GM18508 (cell line): ENCODE measurements around the gene SMCR8.
"Not testable (repeated sequence)": the region's sequence is repeated elsewhere in the genome, so short reads cannot be mapped to it uniquely, and the experiment has no call there.

Source experiments
- ATAC-seq: cut with Tn5 transposase; IDR thresholded peaks from one replicate; pipeline ENCODE4 v1.9.1; 2021; ENCODE audit warnings: moderate number of reproducible peaks; ENCODE audit not compliant: insufficient read depth, unreplicated experiment

Gene SMCR8

GRCh38 chr17:18344021-18344420, 28.9 kb downstream of the SMCR8 start:
- ATAC-seq, result no peak

DNA sequence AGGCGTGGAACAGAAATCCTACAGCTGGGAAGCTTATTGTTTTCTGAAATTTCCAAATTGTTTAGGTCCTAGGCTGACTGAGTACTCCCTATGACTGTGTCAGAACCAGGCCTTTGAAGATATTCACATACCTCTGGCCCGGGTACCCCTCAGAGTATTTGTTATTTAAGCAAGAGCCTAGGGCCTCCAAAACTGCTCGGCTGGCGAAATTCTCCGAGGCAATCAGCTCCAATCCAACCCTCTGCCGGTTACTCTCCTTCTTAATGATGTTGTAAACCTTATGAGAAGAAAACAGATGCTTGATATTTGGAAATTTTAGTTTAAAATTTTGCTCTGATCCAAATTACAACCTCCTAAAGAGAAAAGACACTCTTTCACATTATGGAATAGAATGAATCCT, 38.4 kb downstream of the SMCR8 start:
- no peak for ATAC-seq

DNA sequence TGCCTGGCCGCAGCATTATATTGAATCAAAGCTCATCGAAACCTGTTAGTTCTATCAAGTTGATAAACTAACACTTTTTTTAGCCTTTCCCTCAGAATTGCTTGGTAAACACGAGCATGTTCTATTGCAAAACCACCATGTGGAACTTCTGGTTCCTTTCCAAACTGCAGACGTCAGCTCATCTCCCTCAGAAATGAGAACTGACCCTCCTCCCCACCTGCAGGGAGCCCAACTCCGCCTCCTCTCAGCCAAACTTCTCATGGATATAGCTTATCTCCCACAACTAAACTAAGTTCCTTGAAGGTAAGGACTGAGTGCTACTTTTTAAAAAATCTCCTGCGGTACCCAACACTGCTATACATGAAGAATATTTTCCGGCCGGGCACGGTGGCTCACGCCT, 41.5 kb downstream of the SMCR8 start:
- ATAC-seq, result no peak

DNA sequence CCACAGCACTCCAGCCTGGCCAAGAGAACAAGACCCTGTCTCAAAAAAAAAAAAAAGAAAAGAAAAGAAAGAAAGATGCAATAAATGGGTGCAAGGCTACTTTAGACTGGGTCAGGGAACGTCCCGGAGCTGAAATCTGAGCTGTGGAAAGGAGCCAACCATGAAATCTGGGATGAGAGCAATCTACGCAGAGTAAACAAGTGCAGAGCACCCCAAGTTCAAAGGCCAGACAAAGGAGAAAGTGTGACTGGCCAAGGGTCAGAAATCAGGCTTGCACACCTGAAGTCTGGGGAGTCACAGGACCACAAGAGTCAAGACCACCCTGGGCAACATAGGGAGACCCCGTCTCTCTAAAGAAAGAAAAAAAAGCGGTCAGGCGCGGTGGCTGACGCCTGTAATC, 45.4 kb downstream of the SMCR8 start:
- no peak for ATAC-seq

DNA sequence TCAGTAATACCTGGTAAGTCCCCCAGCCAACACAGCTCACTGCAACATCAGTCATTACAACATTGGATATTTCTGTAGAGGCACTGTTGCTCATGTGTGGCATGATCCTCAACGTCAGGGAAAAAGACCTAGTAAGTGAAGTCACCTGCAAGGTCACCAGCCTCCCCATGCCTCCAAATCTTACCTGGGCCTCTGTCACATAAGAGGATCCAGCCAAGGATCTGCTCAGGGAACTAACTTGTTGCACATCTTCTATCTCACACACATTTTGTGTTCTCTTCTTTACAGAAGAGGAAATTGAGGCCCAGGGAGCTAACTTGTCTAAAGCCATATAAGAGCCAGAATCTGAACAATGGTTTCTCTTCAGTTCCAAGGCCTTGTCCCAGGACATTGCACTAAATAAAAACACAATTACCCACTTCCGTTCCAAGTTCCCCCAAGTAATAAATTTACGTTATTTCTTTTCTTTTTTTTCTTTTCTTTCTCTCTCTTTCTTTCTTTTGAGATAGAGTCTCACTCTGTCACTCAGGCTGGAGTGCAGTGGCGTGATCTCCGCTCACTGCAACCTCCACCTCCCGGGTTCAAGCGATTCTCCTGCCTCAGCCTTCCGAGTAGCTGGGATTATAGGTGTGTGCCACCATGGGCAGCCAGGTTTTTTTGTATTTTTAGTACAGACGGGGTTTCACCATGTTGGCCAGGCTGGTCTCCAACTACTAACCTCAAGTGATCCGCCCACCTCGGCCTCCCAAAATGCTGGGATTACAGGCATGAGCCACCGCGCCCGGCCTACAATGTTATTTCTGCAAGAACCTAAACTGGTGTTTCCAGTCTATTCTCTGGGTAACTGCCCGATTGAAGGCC, 47.0 kb downstream of the SMCR8 start:
- ATAC-seq, result no peak

DNA sequence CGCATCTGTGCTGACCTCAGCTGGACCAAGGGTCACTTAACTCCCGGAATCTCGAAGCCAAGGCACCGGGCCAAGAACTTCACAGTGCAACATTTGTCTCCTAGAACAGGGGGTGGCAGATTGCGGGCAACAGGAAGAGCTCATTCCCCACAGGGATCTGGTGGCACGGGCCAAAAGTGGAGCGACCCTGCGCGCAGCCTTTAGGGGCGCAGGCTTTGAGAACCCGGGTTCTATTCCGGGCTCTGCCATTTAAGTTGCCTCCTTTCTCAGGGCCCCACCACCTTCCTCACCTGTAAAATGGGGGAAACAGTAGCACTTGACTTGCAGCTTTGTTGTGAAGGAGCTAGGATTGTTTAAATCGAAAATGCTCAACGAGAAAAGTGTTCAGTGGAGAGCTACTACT, 47.6 kb downstream of the SMCR8 start:
- no peak for ATAC-seq

DNA sequence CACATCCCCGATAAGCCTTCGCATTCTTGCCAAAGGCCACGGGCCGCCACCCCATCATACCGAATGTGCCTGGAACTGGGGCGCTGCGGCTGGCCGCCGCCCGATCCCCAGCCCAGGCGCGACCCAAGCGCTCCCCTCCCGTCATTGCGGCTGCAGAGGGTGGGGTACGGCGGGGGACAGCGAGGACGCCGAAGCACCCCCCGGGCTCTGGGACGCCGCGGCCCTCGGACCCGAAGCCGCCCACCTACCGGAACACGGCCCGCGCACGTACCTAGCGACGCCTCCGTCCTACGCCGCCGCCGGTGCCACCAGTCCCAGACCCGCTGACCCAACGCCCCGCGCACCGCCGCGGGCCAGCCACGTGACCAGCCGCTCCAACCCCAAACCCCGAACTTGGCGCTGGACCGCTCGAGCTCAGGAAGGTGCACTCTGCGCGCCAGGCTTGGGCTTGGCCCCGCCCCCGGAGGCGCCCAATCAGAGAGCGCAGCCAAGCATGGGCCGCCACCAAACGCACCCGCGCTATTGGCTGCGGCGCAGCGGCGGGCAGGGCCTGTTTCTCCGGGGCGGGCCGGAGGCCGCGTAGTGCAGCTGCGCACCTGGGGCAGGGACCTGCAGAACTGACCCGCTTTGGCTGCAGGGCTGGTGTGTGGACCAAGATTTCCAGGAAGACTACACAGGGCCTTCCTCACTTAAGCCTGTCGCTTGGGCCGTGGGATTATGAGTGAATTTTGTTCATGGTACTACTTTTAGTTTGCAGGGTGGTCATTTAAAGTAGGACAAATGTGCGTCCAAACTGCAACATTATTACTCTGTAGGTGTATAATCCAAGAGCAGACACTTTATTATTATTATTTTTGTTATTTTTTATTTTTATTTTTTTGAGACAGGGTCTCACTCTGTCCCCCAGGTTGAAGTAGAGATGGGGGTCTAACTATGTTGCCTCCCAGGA, 48.3 kb downstream of the SMCR8 start, which contains the start of gene SHMT1:
SHMT1 (minus strand) TSS at position 450 of the 949 bp plus-strand sequence. CDS start 7,569 bp downstream, outside the sequence.
- ATAC-seq, result peak; percentile 82

DNA sequence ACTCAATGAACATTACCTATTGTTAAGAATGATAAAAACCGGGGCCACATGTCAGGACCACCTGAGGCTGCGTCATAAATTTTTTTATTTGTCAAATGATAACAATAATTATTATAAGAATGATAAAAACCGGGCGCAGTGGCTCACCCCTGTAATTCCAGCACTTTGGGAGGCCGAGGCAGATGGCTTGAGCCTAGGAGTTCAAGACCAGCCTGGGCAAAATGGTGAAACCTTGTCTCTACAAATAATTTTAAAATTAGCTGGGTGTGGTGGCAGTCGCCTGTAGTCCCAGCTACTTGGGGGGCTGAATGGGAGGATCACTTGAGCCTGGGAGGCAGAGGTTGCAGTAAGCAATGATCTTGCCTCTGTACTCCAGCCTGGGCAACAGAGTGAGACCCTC, 49.1 kb downstream of the SMCR8 start:
- no peak for ATAC-seq

- no peak for ATAC-seq
These were observed 53.9 kb downstream of the SMCR8 start for GRCh38 chr17:18368946-18369345.

DNA sequence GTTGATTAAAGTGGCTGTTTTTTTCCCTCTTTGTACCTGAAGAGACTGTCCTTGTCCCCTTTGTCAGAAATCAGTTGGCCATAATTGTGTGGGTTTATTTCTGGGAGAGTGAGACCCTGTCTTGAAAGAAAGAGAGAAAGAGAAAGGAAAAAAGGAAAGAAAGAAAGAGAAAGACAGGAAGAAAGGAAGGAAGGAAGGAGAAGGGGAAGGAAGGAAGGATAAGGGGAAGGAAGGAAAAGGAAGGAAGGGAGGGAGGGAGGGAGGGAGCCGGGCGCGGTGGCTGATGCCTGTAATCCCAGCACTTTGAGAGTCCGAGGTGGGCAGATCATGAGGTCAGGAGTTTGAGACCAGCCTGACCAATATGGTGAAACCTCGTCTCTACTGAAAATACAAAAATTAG, 55.7 kb downstream of the SMCR8 start:
- ATAC-seq, result no peak

DNA sequence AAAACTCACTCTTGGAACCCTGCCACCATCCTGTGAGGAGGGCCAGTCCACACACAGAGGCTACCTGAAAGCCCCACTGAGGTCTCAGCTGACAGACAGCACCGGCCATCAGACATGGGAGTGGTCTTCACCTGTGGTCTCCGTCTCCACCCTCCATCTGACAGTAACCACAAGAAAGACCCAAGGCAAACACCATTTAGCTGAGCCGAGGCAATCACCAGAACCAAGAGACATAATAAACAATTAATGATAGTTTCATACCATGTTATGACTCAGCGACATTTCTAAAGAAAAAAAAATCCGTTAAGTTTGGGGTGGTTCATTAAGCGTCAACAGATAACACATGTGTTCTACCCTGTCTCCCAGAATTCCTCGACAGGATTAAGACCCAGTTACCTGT, 56.4 kb downstream of the SMCR8 start:
- ATAC-seq, result no peak

GRCh38 chr17:18373181-18373580, 58.1 kb downstream of the SMCR8 start:
- ATAC-seq, result not testable (repeated sequence)

GRCh38 chr17:18374216-18374615, 59.1 kb downstream of the SMCR8 start:
- no peak for ATAC-seq
